LHCN-M2 (cell line): ENCODE results near the gene EIF3A. TPM values are rescaled to one million over a fixed set of nuclear protein-coding genes. Genes with fewer than 3 reads are reported as not detected.

ENCODE experiments used
- DNase-seq: peaks from one replicate; pipeline ENCODE4 v3.0.0-alpha.2; 2012; ENCODE audit warnings: low read depth
- total RNA-seq: library from RNA; depleted of rRNA; stranded (reverse); fragments of >200 nt; gene quantifications from 2 replicates; pipeline ENCODE4 v1.2.3, GENCODE V29; 2014; rRNA removed

EIF3A gene
- total RNA-seq, 1 experiment from 2014 or later = 140 TPM

DNA sequence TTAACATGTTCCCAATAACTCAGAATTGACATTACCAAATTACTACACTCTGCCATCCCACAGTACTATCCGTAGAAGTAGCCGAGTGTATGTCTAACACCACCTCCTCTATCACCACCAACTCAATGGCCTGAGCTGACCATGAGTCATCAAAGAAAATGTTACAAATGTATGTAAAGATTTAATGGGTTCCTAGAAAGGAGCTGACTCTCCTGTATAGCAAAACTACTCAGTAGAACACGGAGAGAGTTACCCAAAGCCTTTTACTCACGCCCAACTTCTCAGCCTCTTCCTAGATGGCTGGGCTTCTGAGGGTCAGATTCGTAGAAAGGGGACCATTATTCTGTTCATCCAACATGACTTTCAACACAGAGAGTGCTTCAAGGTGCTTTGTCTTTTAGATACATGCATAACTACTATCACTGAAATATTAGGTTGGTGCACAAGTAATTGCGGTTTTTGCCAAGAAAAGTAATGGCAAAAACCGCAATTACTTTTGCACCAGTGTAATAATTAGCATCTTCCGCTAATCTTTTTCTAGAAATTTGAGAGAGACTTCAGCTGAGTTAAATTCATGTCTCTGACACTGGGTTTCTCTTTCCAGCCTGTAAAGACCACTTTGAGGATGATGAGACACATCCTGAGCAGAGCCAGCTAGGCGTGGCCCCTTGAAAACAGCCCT lies 75.1 kb downstream of the EIF3A start:
- no peak for DNase-seq

DNA sequence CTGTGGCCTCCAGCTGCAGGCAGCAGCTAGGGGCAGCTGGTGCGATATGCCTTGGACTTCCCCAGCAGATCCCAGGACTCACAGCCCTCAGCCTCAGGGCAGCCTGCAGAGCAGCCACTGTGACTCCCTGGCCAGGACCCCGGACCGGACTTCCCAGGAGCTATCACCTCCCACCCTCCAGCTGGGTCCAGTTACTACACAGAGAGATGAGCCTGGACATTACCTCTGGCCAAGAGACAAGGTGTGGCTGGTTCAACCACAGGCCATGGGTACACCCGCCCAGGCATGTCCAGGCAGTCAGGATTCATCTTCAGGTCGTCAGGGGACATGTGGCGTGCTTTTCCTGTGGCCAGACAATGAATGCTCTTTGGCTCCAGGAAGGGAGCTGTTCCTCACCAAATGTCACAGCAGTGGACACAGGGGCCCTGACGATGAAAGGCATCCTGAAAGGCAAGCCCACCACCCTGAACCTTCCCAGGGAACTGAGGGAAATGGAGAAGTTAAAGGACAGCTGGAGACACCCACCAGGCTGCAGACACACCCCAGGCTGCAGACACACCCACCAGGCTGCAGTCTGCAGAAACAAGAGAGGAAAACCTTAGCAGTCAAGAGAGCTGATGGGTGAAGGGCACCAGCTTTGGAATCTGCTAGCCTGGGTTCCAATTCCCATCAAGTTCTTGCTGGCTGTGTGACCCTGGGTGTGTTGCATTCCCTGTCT lies 76.9 kb downstream of the EIF3A start:
- no peak for DNase-seq

DNA sequence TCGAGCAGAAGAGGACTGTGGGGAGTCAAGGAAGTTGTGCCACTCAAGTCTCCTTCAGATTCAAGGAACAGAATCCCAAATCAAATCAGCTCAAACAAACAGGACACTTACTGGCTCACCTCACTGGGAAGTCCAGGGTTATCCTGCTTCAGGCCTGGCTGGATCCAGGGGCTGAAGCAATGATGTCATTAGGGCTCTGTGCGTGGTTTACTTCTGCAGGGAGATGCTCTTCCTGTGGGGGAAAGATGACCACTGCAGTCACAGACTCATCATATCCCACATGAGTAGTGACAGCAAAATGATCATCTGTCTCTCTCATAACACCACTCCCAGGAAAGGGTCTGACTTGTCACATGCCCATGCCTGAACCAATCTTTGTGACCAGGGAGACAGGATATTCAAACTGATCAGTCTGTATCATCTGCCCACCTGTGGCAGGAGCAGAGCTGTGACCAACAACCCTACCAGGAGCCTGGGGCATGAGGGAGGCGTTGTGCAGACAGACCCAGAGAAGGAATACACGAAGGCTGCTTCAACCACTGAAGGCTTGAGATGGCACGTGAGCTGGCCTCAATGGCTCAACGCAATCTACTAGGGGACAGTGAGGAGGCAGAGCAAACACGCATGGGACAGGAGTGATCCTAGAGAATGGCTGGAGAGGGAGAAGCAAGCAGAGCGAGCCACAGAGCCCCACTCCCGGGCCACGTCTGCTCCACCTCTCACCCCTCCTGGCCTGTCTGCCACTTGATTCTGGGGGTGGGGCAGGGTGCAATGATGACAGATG lies 78.7 kb downstream of the EIF3A start:
- DNase-seq = no peak

DNA sequence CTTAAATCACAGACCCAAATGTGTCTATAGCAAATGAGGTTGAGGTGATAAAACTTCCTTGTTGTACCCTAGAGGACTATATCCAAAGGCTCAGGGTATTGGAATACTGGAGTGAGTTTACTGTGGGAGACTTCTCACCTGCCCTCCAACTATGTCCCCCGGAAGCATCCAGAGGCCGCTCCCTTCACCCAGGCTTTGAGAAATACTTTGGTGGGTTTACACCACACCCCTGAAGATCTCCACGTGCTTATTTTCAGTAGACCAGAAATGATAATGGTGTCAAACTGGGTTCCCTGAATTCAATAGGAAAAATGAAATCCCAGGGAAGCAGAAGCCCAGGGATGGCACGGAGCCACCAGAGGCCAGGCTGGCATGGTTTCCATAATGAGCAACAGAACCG lies 82.4 kb downstream of the EIF3A start:
- no peak for DNase-seq

DNA sequence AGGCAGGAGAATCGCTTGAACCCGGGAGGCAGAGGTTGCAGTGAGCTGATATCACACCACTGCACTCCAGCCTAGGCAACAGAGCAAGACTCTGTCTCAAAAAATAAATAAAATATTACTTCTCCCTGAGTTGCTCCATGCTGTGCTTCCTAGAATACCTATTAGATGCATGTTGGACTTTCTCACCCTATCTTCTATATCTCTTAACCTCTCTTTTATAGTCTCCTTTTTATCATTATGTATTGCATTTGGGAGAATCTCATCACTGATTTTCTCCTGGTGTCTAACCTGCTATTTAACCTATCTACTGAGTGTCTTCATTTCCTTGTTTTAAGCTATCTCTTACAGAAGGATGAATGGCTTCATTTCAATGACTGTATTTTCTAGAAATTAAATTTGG lies 83.2 kb downstream of the EIF3A start:
- DNase-seq = no peak

DNA sequence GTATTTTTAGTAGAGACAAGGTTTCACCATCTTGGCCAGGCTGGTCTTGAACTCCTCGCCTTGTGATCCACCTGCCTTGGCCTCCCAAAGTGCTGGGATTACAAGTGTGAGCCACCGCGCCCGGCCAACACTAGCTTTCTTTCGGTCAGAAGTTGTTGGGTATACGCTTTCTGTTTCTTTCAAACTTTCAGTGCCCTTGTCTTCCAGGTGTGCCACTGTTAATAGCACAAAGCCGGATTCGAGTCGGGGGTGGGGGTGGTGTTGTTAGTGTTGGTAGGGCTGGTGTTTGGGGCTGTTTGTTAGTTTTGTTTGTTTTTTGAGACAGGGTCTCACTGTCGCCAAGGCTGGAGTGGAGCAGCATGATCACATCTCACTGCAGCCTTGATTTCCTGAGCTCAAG lies 84.9 kb downstream of the EIF3A start:
- DNase-seq = no peak

DNA sequence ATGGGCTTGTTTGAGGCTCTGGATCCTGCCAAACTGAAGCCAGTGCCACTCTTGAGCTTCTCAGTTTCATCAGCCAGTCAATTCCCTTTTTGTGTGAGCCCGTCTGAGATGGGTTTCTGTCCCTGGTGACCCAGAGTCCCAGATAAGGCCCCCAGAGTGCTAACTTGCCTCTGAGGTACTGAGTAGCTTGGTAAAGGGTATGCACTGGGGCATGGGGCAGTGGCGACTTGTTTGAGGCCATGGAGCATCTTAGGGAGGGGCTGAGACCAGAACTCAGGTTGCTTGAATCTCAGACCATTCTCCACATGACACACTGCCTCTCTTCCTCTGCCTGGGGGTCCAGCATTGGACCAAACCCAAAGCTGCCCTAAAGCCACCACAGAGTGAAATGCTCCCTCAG lies 86.3 kb downstream of the EIF3A start:
- DNase-seq = no peak

DNA sequence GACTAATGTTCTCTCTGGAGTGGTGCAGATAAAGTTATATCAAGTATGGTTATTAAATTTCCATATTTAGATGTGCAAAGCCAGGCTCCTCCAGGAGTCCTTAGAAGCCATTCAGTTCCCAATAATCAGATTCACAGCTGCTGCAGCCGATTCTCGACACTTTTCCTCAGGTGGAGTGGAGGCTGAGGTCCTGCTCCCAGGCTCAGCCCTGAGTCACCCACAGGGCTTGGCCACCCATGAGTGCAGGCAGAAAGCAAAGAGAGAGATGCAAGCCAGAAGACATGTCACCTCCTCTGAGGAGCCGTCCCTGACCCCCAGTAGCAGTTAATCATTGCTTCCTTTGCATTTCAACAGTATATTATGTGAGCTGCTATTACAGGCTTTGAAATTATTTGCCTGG lies 87.4 kb downstream of the EIF3A start:
- no peak for DNase-seq

DNA sequence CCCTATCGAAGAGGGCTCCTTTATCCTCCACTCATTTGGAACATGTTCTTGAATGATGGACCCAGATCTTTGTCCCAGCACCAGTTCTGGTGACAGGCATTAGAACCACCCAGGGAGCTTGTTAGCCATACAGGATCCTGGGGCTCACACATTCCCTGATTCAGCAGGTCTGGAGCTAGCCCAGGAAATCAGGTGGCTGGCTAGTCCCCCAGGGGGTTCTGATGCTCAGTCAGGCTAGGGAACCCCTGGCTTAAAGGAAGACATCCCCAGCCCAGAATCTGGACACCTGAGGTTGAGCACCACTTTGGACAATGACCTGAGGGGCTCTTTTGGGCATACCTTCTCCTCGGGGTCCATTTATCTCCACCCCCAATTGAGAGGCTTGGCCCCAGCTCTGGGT lies 88.1 kb downstream of the EIF3A start:
- no peak for DNase-seq

DNA sequence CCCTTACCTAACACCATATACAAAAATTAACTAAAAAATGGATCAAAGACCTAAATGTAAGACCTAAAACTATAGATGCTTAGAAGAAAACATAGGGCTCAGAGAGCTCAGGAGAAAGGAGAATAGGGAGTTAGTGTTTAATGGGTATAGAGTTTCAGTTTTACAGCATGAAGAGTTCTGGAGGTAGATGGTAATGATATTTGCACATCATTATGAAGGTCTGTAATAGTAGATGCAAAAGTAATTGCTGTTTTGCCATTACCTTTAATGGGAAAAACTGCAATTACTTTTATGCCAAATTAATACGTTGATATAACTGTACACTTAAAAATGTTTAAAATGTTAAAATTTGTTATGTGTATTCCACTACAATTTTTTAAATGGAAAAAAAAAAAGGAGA lies 90.3 kb downstream of the EIF3A start:
- DNase-seq = no peak

DNA sequence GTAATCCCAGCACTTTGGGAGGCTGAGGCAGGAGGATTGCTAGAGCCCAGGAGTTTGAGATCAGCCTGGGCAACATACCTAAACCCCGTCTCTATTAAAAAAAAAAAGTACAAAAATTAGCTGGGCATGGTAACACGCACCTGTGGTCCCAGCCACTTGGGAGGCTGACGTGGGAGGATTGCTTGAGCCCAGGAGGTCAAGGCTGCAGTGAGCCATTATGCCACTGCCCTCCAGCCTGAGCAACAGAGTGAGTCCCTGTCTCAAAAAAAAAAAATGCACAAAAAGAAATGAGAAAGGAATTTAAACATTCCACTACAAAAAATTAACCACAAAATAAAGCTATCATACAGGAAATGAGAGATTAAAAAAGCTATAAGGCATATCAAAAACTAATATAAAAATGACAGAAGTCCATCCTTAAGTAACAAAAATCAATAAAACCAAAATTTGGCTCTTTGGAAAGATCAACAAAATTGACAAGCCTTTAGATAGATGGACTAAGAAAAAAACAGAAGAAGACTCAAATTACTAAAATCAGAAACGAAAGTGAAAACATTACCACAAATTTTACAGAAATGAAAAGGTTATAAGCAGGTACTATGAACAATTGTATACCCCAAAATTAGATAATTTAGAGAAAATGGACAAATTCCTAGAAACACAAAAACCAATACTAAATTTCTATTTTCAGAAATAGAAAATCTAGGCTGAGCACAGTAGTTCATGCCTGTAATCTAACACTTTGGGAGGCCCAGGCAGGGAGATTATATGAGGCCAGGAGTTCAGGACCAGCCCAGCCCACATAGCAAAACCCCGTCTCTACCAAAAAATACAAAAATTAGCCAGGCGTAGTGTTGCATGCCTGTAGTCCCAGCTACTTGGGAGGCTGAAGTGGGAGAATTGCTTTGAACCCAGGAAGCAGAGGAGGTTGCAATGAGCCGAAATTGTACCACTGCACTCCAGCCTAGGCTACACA lies 93.5 kb downstream of the EIF3A start:
- DNase-seq = no peak

DNA sequence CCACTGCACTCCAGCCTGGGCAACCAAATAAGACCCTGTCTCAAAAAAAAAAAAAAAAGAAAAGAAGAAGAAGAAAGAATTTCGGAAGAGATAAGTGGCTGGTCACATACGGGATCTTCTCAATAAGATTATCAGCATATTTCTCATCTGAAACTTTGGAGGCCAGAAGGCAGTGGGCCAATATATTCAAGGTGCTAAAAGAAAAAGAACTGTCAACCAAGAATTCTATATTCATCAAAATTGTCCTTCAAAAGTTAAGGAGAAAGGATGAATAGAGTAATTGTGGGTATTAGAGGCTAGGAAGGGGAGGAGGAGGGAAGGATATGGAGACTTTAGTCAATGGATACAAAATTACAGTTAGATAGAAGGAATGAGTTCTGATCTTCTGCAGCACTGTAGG lies 95.0 kb downstream of the EIF3A start:
- DNase-seq = no peak

Other genes starting within 250 kb of the EIF3A start
- gene NANOS1, start 51.1 kb downstream of the EIF3A start, total RNA-seq = 0.45 and 0.98 TPM in 2 replicates
- gene DENND10, start 23.3 kb upstream of the EIF3A start, total RNA-seq = 53.1 and 67.3 TPM in 2 replicates
- gene SFXN4, start 84.9 kb upstream of the EIF3A start, total RNA-seq = 10.6 and 31.8 TPM in 2 replicates
- gene PRDX3, start 98.0 kb upstream of the EIF3A start, total RNA-seq = 248 and 297 TPM in 2 replicates
- 1.5 and 2.4 TPM in 2 replicates for gene GRK5, start 126.8 kb upstream of the EIF3A start, total RNA-seq